Uterus (tissue), 2 donors: ENCODE results near the gene API5.

Experiments
- CTCF ChIP-seq, 4 experiments: fragments of 200-600 bp in 2 of 4; fragments of 450-650 bp in 2 of 4; sonication (generic) in 2 of 4; IDR thresholded peaks; one replicate each; pipeline ENCODE4 v1.5.1; 2016 to 2019; ENCODE audit warnings: antibody characterized with exemption in 4 of 4, mild to moderate bottlenecking in 2 of 4, moderate library complexity in 1 of 4
- POLR2A ChIP-seq, 2 donors: fragments of 450-650 bp; IDR thresholded peaks; one replicate each; pipeline ENCODE4 v1.6.1; 2016; ENCODE audit warnings: antibody characterized with exemption in 2 of 2, mild to moderate bottlenecking in 1 of 2, moderate library complexity in 1 of 2

- no peak for TF ChIP-seq CTCF (IDR thresholded peaks at IDR 0.05)
- TF ChIP-seq POLR2A (IDR thresholded peaks at IDR 0.05): no peak
These were observed 43.8 kb upstream of the API5 start for GRCh38 chr11:43267856-43268580.
